WTC11 (cell line): Measurements from ENCODE around the gene CYP24A1. TPM values are rescaled to one million over a fixed set of nuclear protein-coding genes. Genes with fewer than 3 reads are reported as not detected.

Experiments
- ATAC-seq: fragments of 200-7000 bp; cut with Tn5 transposase; 2 replicates; pipeline ENCODE4 v1.10.0; 2021; ENCODE audit warnings: mild to moderate bottlenecking, moderate library complexity
- CTCF ChIA-PET: fragments of 300-600 bp; sonication (Branson Sonifier 250); formaldehyde crosslinking; loops from one replicate; lab custom pipeline; 2021; ENCODE audit warnings: antibody characterized with exemption; lab: Charles Lee
- POLR2A ChIA-PET: fragments of 350-600 bp; sonication (Branson Sonifier 250); formaldehyde crosslinking; loops from one replicate; lab custom pipeline; 2021; ENCODE audit warnings: antibody characterized with exemption; lab: Charles Lee
- DNase-seq: peaks from one replicate; pipeline ENCODE4 v3.0.0; 2021; ENCODE audit warnings: low spot score
- H3K27ac Mint-ChIP-seq: 2 replicates; pipeline ENCODE4 v1.8.0; 2021; ENCODE audit warnings: mixed read lengths
- H3K27me3 Mint-ChIP-seq: 2 replicates; pipeline ENCODE4 v1.8.0; 2021; ENCODE audit warnings: low read depth, mild to moderate bottlenecking, moderate library complexity, mixed read lengths
- H3K36me3 Mint-ChIP-seq: 2 replicates; pipeline ENCODE4 v1.8.0; 2021; ENCODE audit warnings: mixed read lengths
- H3K4me1 Mint-ChIP-seq: 2 replicates; pipeline ENCODE4 v1.8.0; 2022; ENCODE audit warnings: mixed read lengths
- H3K4me3 Mint-ChIP-seq: 2 replicates; pipeline ENCODE4 v1.8.0; 2021; ENCODE audit warnings: mild to moderate bottlenecking, moderate library complexity, mixed read lengths
- H3K9me3 Mint-ChIP-seq: 2 replicates; pipeline ENCODE4 v1.8.0; 2021; ENCODE audit warnings: mixed read lengths
- ATF3 ChIP-seq: sonication (generic); formaldehyde crosslinking; conservative IDR thresholded peaks from 2 replicates; pipeline ENCODE4 v1.8.1; 2022; ENCODE audit warnings: mild to moderate bottlenecking, missing genetic modification reagents
- CBFB ChIP-seq: sonication (generic); formaldehyde crosslinking; IDR thresholded peaks from 2 replicates; pipeline ENCODE4 v1.8.1; 2022; ENCODE audit warnings: mild to moderate bottlenecking, low read depth, missing genetic modification reagents
- FOXP4 ChIP-seq: sonication (generic); formaldehyde crosslinking; IDR thresholded peaks from 2 replicates; pipeline ENCODE4 v1.8.0; 2022; ENCODE audit warnings: mild to moderate bottlenecking, missing genetic modification reagents
- GABPB1 ChIP-seq: sonication (generic); formaldehyde crosslinking; IDR thresholded peaks from 2 replicates; pipeline ENCODE4 v1.8.1; 2023; ENCODE audit warnings: mild to moderate bottlenecking, missing genetic modification reagents
- IRF2 ChIP-seq: sonication (generic); formaldehyde crosslinking; IDR thresholded peaks from 2 replicates; pipeline ENCODE4 v1.8.0; 2022; ENCODE audit warnings: low read depth, missing genetic modification reagents, borderline replicate concordance
- JAZF1 ChIP-seq: fragments of 250-450 bp; sonication (Bioruptor Pico); IDR thresholded peaks from 2 replicates; pipeline ENCODE4 v1.9.0; 2021; ENCODE audit warnings: moderate library complexity, mild to moderate bottlenecking, inconsistent platforms
- MAX ChIP-seq: sonication (generic); formaldehyde crosslinking; IDR thresholded peaks from 2 replicates; pipeline ENCODE4 v1.8.0; 2022; ENCODE audit warnings: mild to moderate bottlenecking, missing genetic modification reagents
- NFATC4 ChIP-seq: fragments of 250-450 bp; sonication (Bioruptor Pico); IDR thresholded peaks from 2 replicates; pipeline ENCODE4 v1.9.0; 2021; ENCODE audit warnings: mild to moderate bottlenecking
- NR2C2 ChIP-seq: sonication (generic); formaldehyde crosslinking; IDR thresholded peaks from 2 replicates; pipeline ENCODE4 v1.8.0; 2022; ENCODE audit warnings: mild to moderate bottlenecking, missing genetic modification reagents
- OVOL2 ChIP-seq: fragments of 250-450 bp; sonication (Bioruptor Pico); IDR thresholded peaks from 2 replicates; pipeline ENCODE4 v1.9.0; 2021; ENCODE audit warnings: mild to moderate bottlenecking, borderline replicate concordance
- SMAD3 ChIP-seq: sonication (generic); formaldehyde crosslinking; IDR thresholded peaks from 2 replicates; pipeline ENCODE4 v1.8.0; 2022; ENCODE audit warnings: missing genetic modification reagents, mild to moderate bottlenecking, borderline replicate concordance
- SMAD4 ChIP-seq: sonication (generic); formaldehyde crosslinking; IDR thresholded peaks from 2 replicates; pipeline ENCODE4 v1.8.0; 2022; ENCODE audit warnings: mild to moderate bottlenecking, missing genetic modification reagents
- SOX15 ChIP-seq: fragments of 250-450 bp; sonication (Bioruptor Pico); IDR thresholded peaks from 2 replicates; pipeline ENCODE4 v1.9.0; 2021; ENCODE audit warnings: mild to moderate bottlenecking
- ZBTB43 ChIP-seq: sonication (generic); formaldehyde crosslinking; IDR thresholded peaks from 2 replicates; pipeline ENCODE4 v1.8.1; 2023; ENCODE audit warnings: mild to moderate bottlenecking, missing genetic modification reagents
- ZNF219 ChIP-seq: sonication (generic); formaldehyde crosslinking; IDR thresholded peaks from 2 replicates; pipeline ENCODE4 v1.8.0; 2023; ENCODE audit warnings: missing genetic modification reagents, mild to moderate bottlenecking, borderline replicate concordance
- ZNF232 ChIP-seq: sonication (generic); formaldehyde crosslinking; IDR thresholded peaks from 2 replicates; pipeline ENCODE4 v1.8.0; 2022; ENCODE audit warnings: mild to moderate bottlenecking, missing genetic modification reagents
- ZNF317 ChIP-seq: sonication (generic); formaldehyde crosslinking; IDR thresholded peaks from 2 replicates; pipeline ENCODE4 v1.8.1; 2023; ENCODE audit warnings: low read depth, mild to moderate bottlenecking, moderate library complexity, missing genetic modification reagents, borderline replicate concordance
- ZNF532 ChIP-seq: fragments of 250-450 bp; sonication (Bioruptor Pico); IDR thresholded peaks from 2 replicates; pipeline ENCODE4 v1.9.0; 2021; ENCODE audit warnings: mild to moderate bottlenecking, borderline replicate concordance
- total RNA-seq: library from RNA; stranded (reverse); gene quantifications from 3 replicates; pipeline ENCODE4 v1.2.3, GENCODE V29; 2021
- TF ChIP-seq, protein P1 (sequence below): sonication (generic); formaldehyde crosslinking; IDR thresholded peaks from 2 replicates; pipeline ENCODE4 v1.8.0; 2022; ENCODE audit warnings: mild to moderate bottlenecking, missing genetic modification reagents
- TF ChIP-seq, protein P2 (sequence below): sonication (generic); formaldehyde crosslinking; IDR thresholded peaks from 2 replicates; pipeline ENCODE4 v1.8.1; 2023; ENCODE audit warnings: mild to moderate bottlenecking, missing genetic modification reagents, borderline replicate concordance
- TF ChIP-seq, protein P3 (sequence below): sonication (generic); formaldehyde crosslinking; IDR thresholded peaks from 2 replicates; pipeline ENCODE4 v1.8.1; 2022; ENCODE audit warnings: missing genetic modification reagents, borderline replicate concordance

The CYP24A1 gene
- total RNA-seq, 1 experiment from 2014 or later: not detected

DNA sequence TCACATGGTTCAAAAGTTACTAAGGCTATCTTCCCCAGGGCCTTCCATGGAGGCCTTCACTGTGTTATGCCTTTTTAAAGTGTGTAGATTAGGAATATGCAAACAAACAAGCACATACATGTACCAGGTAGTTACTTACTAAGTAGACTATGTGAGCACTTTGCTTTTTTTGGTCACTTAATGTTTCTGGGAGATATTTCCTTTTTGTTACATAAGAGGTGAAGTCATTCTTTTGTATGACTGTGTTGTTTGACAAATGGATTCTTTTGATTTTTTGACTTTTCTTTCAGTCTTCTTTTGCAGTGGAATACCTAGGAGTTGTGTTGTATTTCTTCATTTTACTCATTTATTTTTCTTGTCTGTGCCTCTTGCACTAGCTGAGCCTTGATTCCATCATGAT is 63.7 kb downstream of the CYP24A1 start:
- Mint-ChIP-seq H3K4me3 (no peak overlapping the region), H3K36me3 (no peaks in the 10 kb centered on the region), H3K4me1 (peaks cover 14% of the 10 kb centered on the region), H3K27ac (no peak overlapping the region), H3K27me3 (no peaks in the 10 kb centered on the region), H3K9me3 (no peaks in the 10 kb centered on the region)
- ChIA-PET POLR2A (no interaction called here), CTCF (interaction anchor here (0.9 kb wide), 1 partner anchor 13 kb away, joined by 3 read pairs; no protein-coding TSS in a partner anchor)
- DNase-seq (no peak), ATAC-seq (no peak)
- TF ChIP-seq MAX: no peak
- TF ChIP-seq IRF2 (CRISPR knock-in tag): no peak
- no peak for TF ChIP-seq NFATC4 (CRISPR knock-in tag)
- no peak for TF ChIP-seq ZBTB43 (CRISPR knock-in tag)
- TF ChIP-seq, protein P1, sequence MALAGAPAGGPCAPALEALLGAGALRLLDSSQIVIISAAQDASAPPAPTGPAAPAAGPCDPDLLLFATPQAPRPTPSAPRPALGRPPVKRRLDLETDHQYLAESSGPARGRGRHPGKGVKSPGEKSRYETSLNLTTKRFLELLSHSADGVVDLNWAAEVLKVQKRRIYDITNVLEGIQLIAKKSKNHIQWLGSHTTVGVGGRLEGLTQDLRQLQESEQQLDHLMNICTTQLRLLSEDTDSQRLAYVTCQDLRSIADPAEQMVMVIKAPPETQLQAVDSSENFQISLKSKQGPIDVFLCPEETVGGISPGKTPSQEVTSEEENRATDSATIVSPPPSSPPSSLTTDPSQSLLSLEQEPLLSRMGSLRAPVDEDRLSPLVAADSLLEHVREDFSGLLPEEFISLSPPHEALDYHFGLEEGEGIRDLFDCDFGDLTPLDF (CRISPR knock-in tag): no peak
- no peak for TF ChIP-seq SMAD4 (CRISPR knock-in tag)
- no peak for TF ChIP-seq ZNF532 (CRISPR knock-in tag)
- no peak for TF ChIP-seq NR2C2

DNA sequence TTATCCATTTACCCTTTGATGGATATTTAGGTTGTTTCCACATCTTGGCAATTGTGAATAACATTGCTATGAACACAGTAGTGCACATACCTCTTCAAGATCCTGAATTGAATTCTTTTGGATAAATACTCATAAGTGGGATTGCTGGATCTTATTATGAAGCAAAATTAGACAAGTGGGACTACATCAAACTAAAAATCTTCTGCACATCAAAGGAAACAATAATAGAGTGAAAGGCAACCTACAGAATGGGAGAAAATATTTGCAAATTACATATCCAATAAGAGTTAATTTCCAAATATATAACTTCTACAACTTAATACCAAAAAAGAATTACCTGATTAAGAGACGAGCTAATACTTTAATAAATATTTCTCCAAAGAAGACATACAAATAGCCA is 65.0 kb downstream of the CYP24A1 start:
- no peak for DNase-seq
- Mint-ChIP-seq H3K9me3 (no peaks in the 10 kb centered on the region), H3K36me3 (no peaks in the 10 kb centered on the region), H3K4me3 (no peak overlapping the region), H3K27me3 (no peaks in the 10 kb centered on the region; the same call in 1 of the 2 replicates), H3K27ac (no peak overlapping the region), H3K4me1 (peaks cover 9% of the 10 kb centered on the region)
- ATAC-seq: no peak
- TF ChIP-seq SOX15 (CRISPR knock-in tag) (no peak), OVOL2 (CRISPR knock-in tag) (no peak), FOXP4 (CRISPR knock-in tag) (no peak), ZNF219 (CRISPR knock-in tag) (no peak), NFATC4 (CRISPR knock-in tag) (no peak), CBFB (CRISPR knock-in tag) (no peak), SMAD3 (no peak), JAZF1 (no peak), ATF3 (no peak), ZNF232 (CRISPR knock-in tag) (no peak), ZNF317 (CRISPR knock-in tag) (no peak), GABPB1 (no peak)
- TF ChIP-seq, protein P2, sequence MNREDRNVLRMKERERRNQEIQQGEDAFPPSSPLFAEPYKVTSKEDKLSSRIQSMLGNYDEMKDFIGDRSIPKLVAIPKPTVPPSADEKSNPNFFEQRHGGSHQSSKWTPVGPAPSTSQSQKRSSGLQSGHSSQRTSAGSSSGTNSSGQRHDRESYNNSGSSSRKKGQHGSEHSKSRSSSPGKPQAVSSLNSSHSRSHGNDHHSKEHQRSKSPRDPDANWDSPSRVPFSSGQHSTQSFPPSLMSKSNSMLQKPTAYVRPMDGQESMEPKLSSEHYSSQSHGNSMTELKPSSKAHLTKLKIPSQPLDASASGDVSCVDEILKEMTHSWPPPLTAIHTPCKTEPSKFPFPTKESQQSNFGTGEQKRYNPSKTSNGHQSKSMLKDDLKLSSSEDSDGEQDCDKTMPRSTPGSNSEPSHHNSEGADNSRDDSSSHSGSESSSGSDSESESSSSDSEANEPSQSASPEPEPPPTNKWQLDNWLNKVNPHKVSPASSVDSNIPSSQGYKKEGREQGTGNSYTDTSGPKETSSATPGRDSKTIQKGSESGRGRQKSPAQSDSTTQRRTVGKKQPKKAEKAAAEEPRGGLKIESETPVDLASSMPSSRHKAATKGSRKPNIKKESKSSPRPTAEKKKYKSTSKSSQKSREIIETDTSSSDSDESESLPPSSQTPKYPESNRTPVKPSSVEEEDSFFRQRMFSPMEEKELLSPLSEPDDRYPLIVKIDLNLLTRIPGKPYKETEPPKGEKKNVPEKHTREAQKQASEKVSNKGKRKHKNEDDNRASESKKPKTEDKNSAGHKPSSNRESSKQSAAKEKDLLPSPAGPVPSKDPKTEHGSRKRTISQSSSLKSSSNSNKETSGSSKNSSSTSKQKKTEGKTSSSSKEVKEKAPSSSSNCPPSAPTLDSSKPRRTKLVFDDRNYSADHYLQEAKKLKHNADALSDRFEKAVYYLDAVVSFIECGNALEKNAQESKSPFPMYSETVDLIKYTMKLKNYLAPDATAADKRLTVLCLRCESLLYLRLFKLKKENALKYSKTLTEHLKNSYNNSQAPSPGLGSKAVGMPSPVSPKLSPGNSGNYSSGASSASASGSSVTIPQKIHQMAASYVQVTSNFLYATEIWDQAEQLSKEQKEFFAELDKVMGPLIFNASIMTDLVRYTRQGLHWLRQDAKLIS: no peak
- TF ChIP-seq, protein P3, sequence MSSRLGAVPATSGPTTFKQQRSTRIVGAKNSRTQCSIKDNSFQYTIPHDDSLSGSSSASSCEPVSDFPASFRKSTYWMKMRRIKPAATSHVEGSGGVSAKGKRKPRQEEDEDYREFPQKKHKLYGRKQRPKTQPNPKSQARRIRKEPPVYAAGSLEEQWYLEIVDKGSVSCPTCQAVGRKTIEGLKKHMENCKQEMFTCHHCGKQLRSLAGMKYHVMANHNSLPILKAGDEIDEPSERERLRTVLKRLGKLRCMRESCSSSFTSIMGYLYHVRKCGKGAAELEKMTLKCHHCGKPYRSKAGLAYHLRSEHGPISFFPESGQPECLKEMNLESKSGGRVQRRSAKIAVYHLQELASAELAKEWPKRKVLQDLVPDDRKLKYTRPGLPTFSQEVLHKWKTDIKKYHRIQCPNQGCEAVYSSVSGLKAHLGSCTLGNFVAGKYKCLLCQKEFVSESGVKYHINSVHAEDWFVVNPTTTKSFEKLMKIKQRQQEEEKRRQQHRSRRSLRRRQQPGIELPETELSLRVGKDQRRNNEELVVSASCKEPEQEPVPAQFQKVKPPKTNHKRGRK (CRISPR knock-in tag): no peak
- ChIA-PET CTCF (no interaction called here), POLR2A (no interaction called here)
